GM19468 (cell line): ENCODE results near the gene TRAF1.
A peak's percentile ranks its signal among the peaks of the same experiment; 100 is the strongest.

ENCODE experiments used
- ATAC-seq: cut with Tn5 transposase; IDR thresholded peaks from one replicate; pipeline ENCODE4 v1.9.1; 2021; ENCODE audit warnings: mild to moderate bottlenecking, moderate library complexity, moderate number of reproducible peaks; ENCODE audit not compliant: unreplicated experiment; ENCODE audit errors: extremely low read depth

TRAF1 gene

GRCh38 chr9:120912958-120913646 is 13.5 kb downstream of the TRAF1 start:
- no peak for ATAC-seq

- ATAC-seq: no peak
These were observed 15.2 kb downstream of the TRAF1 start for GRCh38 chr9:120911295-120911837.

- ATAC-seq: no peak
These were observed 16.0 kb downstream of the TRAF1 start for GRCh38 chr9:120910643-120911042.

GRCh38 chr9:120909904-120910303 is 16.7 kb downstream of the TRAF1 start:
- ATAC-seq: no peak

GRCh38 chr9:120905315-120906164 is 21.1 kb downstream of the TRAF1 start:
- no peak for ATAC-seq

GRCh38 chr9:120904978-120905301 is 21.7 kb downstream of the TRAF1 start:
- no peak for ATAC-seq

GRCh38 chr9:120904061-120904977 is 22.3 kb downstream of the TRAF1 start:
- no peak for ATAC-seq

GRCh38 chr9:120902569-120903535 is 23.7 kb downstream of the TRAF1 start:
- ATAC-seq: no peak

GRCh38 chr9:120901755-120902568 is 24.6 kb downstream of the TRAF1 start:
- ATAC-seq: no peak

- no peak for ATAC-seq
These were observed 25.8 kb downstream of the TRAF1 start for GRCh38 chr9:120900824-120901223.

- ATAC-seq: no peak
These were observed 27.0 kb downstream of the TRAF1 start for GRCh38 chr9:120899490-120900068.

- no peak for ATAC-seq
These were observed 28.2 kb downstream of the TRAF1 start for GRCh38 chr9:120898396-120898795.

- no peak for ATAC-seq
These were observed 30.6 kb downstream of the TRAF1 start for GRCh38 chr9:120895951-120896350.

GRCh38 chr9:120894321-120895148 is 32.1 kb downstream of the TRAF1 start:
- ATAC-seq: no peak

GRCh38 chr9:120893611-120894307 is 32.8 kb downstream of the TRAF1 start:
- no peak for ATAC-seq

- peak; percentile 72 for ATAC-seq
These were observed 33.6 kb downstream of the TRAF1 start for GRCh38 chr9:120892748-120893610.
